HPDE6-E6E7 (cell line): ENCODE results near the gene IRF6.

Experiments
- DNase-seq: peaks from one replicate; pipeline ENCODE4 v3.0.0; 2011; ENCODE audit warnings: missing footprints; ENCODE audit errors: extremely low spot score

The IRF6 gene

GRCh38 chr1:209759829-209760359 lies 46.0 kb downstream of the IRF6 start:
- DNase-seq, result no peak

DNA sequence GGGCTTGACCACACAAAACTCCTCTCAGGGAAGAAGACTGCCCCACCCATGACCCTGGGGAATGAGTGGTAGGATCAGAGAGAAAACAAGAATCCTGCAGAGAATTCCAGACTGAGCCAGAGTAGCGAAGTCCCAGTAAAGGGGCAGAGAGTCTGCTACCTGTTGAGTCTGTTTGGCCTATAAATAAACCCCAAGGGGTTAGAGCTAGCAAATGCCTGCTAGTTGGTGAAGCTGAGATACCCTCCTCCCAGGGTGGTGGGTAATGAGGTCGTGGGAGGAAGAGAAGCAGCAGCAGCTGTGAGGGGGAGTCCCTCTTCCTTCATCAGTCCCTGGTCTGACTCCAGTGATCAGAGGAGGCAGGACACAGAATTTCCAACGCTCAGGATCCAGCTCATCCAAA lies 47.5 kb downstream of the IRF6 start:
- no peak for DNase-seq

DNA sequence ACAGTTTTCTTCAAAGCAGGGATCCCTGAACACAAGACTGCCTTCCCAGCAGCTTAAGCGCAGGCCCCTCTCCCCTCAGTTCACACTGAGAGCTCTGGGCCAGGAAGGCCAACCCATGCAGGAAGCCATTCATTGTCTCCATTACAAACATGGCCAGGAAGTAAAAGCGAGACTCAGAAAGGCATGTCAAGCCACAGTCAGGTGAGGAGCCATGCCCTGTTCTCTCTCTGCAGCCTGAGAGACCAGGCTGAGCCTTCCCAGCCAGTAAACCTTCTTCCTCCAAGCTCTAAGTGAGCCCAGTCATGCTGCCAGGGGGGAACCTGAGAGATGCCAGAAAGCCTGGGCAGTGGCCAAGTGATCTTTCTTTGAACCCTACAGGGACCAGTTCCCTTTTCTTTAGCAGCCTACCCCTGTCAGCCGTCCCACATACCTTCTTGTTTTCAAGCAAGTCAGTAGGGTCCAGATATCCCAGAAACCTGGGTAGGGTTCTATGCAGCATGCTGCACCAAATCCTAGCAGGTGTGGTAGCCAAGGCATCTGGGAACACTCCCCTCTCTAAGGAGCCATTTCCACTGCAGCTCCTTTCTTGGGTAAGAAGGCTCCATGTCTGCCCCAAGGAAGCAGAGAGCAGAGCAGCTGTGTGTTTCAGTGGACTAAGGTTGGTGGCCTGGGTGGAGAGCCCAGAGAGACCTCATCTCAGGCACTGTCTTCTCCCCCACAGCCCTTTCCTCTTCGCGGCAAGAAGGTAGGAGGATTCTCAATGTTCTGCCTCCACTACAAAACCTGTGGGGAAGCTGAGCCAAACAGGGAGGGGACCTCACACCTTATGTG lies 49.1 kb downstream of the IRF6 start:
- DNase-seq, result no peak

DNA sequence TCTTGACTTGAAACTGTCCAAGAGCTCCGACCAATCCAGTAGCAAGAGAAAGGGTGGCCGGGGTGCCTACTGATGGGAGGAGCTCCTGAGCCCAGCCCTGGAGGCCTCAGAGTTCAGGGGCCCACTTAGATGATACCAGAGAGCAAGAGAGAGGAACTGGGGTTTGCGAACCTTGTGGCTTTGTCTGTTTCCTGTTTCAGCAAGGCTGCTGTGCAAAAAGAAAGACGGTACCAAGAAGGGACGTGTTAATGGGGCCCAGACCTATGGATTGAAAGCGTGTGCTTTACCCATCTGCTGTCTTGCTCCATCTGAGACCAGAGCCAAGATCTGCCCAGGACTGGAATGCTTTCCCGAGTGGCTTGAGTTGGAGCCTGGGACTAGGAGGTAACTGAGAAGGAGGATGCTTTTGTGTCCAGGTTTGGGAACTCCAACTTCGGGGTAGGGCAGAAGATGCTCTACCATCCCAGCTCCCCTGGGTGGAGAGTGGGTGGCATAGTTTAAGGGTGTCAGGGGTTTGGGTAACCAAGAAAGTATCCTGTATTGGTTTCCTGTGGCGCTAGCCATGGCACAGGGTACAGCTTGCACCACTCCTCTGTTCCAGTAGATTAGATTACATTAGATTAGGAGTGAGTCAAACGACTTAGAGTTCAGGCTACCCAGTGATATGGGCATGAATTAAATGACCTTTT lies 49.9 kb downstream of the IRF6 start, which contains the start of gene TRAF3IP3:
Gene TRAF3IP3 (plus strand): TSS at position 128 of the 689 bp plus-strand sequence. CDS start 3,987 bp downstream, outside the sequence.
- no peak for DNase-seq

GRCh38 chr1:209755256-209755655 lies 50.7 kb downstream of the IRF6 start:
- no peak for DNase-seq

- no peak for DNase-seq
Observed at GRCh38 chr1:209752890-209753289, 53.1 kb downstream of the IRF6 start.

GRCh38 chr1:209751627-209752231 lies 54.2 kb downstream of the IRF6 start:
- no peak for DNase-seq

GRCh38 chr1:209749670-209750323 lies 56.1 kb downstream of the IRF6 start:
- no peak for DNase-seq

- no peak for DNase-seq
Observed at GRCh38 chr1:209749205-209749604, 56.7 kb downstream of the IRF6 start.

- no peak for DNase-seq
Observed at GRCh38 chr1:209748620-209749019, 57.3 kb downstream of the IRF6 start.

DNA sequence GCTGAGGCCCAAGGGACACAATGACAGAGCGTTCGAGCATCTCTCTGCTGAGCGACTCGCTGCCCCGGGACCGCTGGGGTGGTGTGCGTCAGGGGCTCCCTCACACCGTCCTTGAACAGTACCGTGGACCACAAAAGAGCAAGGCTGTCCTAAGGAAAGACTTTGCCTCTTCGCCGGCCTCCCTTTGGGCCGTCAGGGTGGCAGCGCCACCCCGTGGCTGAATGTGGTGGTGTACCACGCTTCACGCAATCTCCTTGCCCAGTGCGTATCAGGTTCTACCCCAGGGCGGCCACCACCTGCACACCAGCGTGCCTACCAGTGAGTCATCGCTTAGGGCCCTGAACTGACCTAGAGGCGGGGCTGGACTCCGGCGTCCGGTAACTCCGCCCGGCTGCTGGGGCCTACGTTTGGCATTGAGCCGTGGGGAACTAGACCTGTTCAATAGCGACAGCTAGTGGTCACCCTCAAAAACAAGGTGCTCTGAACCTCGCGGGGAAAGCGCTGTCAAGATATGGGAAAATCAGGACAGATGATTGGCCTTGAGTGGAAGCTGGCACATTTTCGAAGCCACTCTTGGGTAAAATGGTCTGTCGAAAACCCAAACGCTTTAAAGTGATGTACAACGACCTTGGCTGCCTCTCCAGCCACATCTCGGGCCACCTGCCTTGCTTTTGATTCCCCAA lies 58.2 kb downstream of the IRF6 start:
- peak; percentile 100 for DNase-seq

DNA sequence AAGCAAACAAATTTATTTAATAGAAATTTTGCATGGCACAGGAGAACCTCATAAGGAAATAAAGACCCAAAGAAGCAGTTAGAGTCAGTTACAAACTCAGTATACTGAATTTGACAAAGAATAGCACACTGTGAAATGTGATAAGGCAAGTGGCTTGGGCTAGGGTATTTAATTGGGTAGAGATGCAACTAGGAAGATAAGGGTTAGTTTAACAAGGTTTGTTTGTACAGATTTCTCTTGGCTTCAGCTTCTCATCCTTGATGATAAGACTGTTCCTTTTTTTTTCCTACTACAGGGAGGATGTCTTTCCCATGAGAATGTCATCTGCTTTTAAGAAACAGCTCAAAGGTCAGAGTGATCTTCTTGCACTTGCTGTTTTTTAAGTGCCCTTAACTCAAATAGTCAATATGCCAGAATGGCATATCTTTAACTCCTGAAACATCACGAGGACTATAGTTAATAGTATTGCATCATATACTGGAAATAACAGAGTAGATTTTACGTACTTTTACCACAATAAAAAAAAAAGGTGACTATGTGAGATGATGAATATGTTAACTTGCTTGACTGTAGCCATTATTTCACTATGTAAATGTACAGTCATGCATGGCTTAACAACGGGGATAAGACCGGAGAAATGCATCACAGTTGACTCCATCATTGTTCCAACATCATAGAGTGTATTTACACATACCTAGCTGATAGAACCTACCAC lies 59.3 kb downstream of the IRF6 start:
- no peak for DNase-seq

- DNase-seq, result no peak
Observed at GRCh38 chr1:209743145-209743482, 62.8 kb downstream of the IRF6 start.

GRCh38 chr1:209742409-209743144 lies 63.4 kb downstream of the IRF6 start:
- DNase-seq, result no peak

DNA sequence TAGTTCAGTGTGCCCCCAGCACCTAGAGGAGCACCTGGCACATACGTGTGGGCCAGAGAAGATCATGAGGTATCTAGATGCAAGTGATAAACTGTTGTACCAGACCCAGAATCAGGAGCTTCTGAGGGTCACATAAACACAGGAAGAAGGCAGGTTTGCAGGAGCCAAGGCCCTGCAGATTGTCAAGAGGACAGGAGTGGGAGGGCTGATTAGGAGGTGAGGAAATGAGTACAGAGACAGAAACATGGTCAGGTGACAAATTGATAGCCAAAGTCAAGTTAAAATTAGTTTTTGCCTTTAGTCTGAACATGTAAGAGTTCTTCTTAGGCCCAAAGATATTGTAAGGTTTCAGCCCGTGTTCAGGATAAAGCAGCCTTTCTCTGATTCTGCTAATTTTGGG lies 64.1 kb downstream of the IRF6 start:
- no peak for DNase-seq

DNA sequence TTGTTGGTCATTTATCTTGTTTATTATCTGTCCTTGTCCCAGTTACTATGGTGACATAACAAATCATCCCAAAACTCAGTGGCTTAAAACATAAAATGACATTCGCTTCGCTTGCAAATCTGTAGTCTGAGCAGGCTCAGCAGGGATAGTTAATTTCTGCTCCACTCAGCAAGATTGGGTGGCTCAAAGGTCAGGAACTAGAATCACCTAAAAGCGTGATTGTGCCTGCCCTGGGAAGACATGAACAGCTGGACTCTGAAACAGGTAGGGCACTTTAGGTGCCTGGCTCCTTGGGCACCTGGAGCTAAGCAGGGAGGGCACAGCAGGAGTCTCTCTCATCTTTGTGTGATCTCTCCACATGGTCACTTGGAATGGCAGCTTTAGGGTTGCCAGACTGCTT lies 64.7 kb downstream of the IRF6 start:
- DNase-seq, result no peak

DNA sequence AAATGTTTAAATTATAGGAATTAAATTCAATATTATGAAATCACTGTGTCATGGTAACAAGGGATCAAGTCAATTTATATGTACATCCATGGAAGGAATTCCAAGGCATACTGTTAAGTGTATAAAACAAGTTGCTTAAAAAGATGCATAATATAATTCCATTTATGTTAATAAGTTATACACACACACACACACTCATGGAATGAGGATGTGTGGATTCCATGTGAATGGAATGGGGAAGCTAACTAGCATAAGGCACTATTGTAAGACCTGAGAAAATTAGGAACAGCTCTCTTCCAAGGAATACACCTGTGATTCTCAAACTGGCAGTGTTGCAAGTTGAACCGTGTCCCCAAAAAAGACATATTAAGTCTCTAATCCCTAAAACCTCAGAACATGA lies 67.7 kb downstream of the IRF6 start:
- DNase-seq, result no peak

GRCh38 chr1:209737118-209737505 lies 68.8 kb downstream of the IRF6 start:
- DNase-seq, result no peak

- DNase-seq, result no peak
Observed at GRCh38 chr1:209736490-209737117, 69.3 kb downstream of the IRF6 start.
